A549 treated with GW870086 at 1 μM for 4 hours (cell line): ENCODE results near the gene BAAT. TPM values are rescaled to one million over a fixed set of nuclear protein-coding genes. Genes with fewer than 3 reads are reported as not detected.

Experiments used
- total RNA-seq: library from RNA; stranded (reverse); fragments of 200-300 nt; extraction: Qiagen RNA extraction; gene quantifications from 5 replicates; pipeline ENCODE4 v1.2.3, GENCODE V29; 2022; ENCODE audit warnings: low read depth

The BAAT gene
- total RNA-seq = 0.34 to 0.63 TPM (median 0.40 TPM) in 5 replicates

DNA sequence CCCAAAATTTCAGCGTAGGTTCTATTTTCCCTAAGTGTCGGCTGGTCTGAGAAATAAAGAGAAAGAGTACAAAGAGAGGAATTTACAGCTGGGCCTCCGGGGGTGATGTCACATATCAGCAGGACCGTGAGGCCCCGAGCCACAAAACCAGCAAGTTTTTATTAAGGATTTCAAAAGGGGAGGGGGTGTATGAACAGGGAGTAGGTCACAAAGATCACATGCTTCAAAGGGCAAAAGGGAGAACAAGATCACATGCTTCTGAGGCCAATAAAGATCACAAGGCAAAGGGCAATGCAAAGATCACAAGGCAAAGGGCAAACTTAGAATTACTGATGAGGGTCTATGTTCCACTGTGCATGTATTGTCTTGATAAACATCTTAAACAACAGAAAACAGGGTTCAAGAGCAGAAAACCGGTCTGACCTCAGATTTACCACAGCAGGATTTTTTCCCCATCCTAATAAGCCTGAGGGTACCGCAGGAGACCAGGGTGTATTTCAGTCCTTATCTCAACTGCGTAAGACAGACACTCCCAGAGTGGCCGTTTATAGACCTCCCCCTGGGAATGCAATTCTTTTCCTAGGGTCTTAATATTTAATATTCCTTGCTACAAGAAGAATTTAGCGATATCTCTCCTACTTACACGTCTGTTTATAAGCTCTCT, at the start of gene BAAT:
BAAT (minus strand) TSS at position 134 of the 664 bp plus-strand sequence. CDS start 13,602 bp downstream, outside the sequence.

DNA sequence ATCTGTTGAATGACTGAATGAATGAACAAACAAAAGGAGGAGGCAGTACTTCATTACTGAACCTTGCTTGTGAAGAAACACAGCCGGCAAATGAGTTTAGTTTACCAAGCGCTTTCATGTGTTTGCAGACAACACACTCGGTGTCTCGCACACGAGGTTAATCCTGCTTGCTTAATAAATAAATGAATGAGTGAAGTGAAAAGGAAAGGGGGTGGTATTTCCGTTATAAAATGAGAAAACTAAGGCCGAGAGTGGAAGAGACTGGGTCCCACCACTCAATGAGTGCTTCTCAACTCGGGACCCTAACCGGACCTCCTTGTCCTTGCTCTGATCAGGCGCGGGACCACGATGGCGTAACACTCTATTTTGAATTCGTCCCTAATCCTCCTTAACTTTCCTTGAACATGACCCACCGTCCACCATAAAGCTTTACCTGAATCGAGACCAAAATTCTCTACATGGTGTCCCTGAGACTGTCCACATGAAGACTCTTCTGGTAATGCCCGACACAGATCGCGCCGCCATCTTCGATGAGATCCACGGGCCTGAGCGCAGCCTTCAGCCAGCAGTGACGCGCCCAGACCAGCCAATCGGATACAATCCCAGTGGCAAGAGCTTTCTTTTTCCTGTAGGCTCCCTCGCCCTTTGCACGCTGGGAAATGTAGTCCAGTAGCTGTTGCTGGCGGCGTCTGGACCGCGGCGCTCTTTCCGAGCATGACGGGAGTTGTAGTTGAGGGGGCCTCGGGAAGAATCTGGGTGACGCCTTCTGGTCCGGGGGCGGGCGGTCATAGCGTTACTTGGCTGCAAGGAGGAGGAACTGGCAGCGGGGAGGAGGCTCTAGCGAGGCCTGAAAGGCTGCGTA, 13.5 kb upstream of the BAAT start, which contains the start of the genes MRPL50 and ZNF189:
MRPL50 (minus strand) TSS at position 551 of the 862 bp plus-strand sequence; CDS start at position 525, 26 bp downstream.
ZNF189 (plus strand) TSS at position 784 of the 862 bp plus-strand sequence. CDS start 306 bp downstream, outside the sequence.

Other genes with a start within 250 kb of the BAAT start
- gene MRPL50, start 13.6 kb upstream of the BAAT start, total RNA-seq = 13.7 to 19.7 TPM (median 14.0 TPM) in 5 replicates
- 6.3 to 8.8 TPM (median 7.2 TPM) in 5 replicates for gene ZNF189, start 13.8 kb upstream of the BAAT start, total RNA-seq
- gene ALDOB, start 50.8 kb upstream of the BAAT start, total RNA-seq = not detected in 5 replicates
- 20.8 to 22.9 TPM (median 21.2 TPM) in 5 replicates for gene RNF20, start 148.8 kb upstream of the BAAT start, total RNA-seq
- not detected in 5 replicates for gene PPP3R2, start 210.0 kb upstream of the BAAT start, total RNA-seq